CD4-positive, alpha-beta T cell treated with Interferon gamma for 1 hour (primary cell): ENCODE results near the gene PEG3.
"Not testable (repeated sequence)": the region's sequence is repeated elsewhere in the genome, so short reads cannot be mapped to it uniquely, and the experiment has no call there.

Experiments used
- DNase-seq: peaks from one replicate; pipeline ENCODE4 v3.0.0-alpha.2; 2020

PEG3 gene

DNA sequence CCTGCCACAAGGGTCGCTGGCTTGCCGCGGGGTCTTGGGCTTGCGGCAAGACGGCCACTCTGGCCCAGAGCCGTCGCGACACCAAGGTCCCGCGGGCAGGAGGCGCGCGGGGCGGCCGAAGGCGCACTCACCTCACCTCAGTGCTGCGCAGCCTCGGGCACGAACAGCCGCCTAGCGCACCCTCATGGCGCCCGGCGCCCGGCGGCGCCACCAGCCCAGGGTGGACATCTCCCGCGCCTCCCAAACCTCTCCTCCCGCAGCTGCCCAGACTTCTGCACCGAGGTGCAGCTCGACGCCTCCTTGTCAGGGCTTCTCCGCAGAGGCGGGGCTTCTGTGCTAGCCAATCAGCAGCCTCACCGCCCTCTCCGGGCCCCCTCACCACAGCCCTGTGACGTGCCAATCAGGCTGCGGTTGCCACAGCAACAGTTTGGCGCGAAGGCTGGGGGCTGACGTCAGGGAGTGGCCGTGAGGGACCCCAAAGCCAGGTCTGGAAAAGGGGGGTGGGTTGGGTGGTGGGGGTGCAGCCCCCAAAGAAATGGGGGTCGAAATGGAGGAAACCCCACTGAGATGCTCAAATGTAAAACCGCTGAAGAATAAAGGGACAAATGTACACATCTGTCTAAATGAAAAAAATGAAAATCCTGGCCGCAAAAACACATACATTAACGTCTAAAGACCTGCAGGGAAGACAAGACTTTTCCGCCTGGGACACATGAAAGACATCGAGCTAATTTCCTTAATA, at the start of gene PEG3, which contains the start of gene ZIM2:
Gene PEG3 (minus strand): TSS at position 276 of the 742 bp plus-strand sequence. CDS start 16,071 bp downstream, outside the sequence.
Gene ZIM2 (minus strand): TSS at position 276 of the 742 bp plus-strand sequence. CDS start 16,449 bp downstream, outside the sequence.
- no peak for DNase-seq

DNA sequence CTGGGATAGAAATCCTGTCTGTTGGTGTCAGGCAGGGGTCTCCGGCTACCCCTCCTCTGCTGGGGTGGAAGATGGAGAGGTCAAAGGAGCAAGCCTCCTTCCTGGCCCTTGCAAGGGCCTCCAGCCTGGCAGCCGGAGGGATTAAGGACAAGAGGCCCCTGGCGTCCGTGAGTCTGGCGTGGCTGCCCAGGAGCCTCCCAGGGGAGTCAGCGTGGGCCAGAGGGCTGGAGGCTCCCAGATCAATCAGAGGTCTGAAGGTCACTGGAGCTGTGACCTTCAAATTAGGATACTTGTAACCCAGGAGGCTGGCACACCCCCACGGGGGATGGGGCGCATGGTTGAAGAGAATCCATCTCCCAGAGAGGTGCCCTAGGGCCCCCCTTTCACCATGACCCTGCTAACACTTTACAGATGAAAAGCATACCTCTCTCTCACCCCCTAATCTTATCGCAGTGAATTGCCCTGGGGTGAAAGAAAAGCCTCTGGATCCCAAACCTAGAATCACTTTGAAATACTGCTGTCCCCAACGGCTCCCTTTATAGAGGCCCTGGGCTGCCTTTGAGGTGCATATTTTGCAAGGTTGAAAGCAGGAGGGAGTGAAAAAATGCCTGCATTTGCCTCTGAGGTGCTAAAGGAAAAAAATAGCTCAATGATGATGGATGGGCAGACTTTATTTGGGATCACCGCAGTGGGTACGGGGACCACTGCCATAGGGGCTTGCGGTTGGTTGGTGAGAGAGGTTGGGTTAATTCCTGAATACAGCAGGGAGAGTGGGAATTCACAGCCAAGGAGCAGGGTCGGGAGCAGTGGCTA, 44.9 kb upstream of the PEG3 start:
- DNase-seq: no peak

- no peak for DNase-seq
These were observed 43.9 kb upstream of the PEG3 start for GRCh38 chr19:56884441-56884840.

- DNase-seq: no peak
These were observed 40.2 kb upstream of the PEG3 start for GRCh38 chr19:56880592-56881190.

DNA sequence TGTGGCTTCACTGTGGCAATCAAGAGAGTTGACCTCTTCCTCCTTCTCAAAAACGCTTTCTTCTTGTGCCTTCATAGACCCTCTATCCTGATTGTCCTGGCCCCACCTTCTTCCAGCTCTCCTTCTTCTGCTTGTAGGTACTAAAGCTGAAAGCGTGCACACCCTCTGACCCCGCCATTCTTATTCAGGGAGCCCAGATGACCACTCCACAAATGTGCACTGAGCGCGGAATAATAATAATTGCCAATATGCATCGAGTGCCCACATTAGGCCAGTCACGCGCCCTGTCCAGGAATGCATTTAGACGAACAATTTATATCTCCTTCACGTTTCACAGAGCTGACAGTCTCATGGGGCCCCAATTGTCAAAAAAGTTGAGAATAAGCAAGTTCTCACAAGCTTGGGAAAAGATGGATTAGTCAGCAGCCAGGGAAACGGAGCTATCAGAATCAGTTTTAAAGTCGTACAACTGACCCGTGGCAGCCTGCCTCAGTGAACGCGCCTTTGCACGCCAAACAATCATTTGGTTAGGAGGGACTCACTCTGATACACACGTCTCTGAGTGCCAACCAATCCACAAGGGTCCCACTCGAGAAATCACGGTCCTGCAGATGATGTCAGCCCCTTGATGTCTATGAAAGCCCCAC, 36.7 kb upstream of the PEG3 start:
- DNase-seq: no peak

- DNase-seq: no peak
These were observed 35.2 kb upstream of the PEG3 start for GRCh38 chr19:56875717-56876116.

DNA sequence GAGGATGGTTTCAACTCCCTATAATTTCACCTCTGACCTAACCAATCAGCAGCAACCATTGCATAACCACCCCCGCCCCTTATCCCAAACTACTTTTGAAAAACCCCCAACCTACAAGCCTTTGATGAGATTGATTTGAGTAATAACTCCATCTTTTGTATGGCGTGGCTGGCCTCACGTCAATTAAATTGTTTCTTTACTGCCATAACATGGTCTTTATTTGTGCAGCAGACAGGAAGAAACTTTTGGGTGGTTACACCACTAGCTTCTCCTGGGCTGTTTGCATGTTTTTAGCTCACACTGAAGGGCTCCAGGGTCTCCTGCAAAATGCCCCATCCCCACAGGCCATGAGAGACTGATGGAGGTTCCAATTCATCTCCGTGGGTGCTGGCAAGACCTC, 34.0 kb upstream of the PEG3 start:
- DNase-seq: no peak

DNA sequence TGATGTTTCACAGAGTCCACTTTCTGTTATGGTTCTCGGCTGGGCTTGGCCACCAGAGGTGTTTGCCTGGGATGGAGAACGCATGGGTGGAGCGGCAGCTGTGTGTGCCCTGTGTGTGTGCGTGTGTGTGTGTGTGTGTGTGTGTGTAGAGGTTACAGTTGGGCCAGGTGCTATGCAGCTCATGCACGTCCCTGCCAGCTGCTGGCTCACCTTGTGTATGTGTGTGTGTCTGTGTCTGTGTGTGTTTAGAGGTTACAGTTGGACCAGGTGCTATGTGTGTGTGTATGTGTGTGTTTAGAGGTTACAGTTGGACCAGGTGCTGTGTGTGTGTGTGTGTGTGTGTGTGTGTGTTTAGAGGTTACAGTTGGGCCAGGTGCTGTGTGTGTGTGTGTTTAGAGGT, 33.0 kb upstream of the PEG3 start:
- no peak for DNase-seq

- no peak for DNase-seq
These were observed 29.4 kb upstream of the PEG3 start for GRCh38 chr19:56869886-56870285.

GRCh38 chr19:56868446-56868845, 27.9 kb upstream of the PEG3 start:
- DNase-seq: no peak

DNA sequence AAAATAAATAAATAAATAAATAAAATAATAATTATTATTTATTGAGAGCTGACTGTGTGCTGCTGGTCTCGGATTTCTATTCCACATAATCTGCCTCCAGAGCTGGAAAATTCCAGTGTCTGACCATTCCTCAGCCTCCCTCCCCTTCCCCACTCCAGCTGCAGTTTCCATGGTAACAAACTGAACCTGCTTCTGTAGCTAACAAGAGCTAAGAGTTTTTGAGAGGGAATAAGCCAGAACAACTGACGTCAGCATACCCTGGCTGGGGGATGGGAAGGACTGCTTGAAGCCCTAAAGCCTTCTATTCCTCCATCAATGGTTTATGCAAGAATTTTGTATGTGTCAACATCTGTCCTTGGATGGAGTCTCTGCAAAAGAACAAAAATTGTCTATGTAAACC, 26.0 kb upstream of the PEG3 start:
- no peak for DNase-seq

DNA sequence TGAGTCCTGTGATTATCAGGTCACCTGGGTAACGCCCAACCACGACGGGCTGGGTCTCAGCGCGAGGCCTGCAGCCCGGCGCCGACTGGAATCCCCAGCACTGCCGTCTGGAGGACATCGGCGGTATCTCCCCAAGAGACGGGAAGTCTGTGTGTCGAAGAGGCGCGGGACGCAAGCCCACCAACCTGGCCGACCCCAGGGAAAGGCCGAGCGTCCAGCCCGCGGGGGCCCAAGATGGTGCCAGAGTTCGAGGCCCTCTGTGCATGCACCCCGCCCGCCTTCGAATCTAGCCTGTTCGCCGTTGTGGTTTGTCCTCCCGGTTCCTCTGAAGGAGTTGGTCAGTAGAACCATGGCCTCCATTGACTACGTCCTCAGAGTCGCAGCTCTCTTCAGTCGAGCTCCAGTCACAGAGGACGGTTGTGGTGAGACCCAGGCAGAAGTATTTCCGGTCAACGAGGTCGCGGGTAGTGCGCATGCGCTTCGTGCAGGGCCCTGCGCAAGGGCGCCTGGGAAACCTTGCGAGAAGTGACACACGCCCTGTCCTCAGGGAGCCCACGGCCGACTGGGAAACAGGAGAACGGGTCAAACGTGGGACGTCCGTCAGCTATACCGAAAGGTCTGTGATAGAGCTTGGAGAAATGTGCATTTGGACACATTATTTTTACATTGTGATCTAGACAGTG, 24.1 kb upstream of the PEG3 start:
- DNase-seq: no peak

GRCh38 chr19:56862741-56863140, 22.2 kb upstream of the PEG3 start:
- DNase-seq: no peak

DNA sequence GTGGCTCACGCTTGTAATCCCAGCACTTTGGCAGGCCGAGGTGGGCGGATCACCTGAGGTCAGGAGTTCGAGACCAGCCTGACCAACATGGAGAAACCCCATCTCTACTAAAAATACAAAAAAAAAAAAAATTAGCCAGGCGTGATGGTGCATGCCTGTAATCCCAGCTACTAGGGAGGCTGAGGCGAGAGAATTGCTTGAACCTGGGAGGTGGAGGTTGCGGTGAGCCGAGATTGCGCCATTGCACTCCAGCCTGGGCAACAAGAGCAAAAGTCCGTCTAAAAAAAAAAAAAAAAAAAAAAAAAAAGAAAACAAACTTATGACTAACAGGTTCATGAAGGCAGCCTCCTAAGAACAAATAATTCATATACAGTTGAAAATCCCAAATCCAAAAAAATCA, 19.9 kb upstream of the PEG3 start:
- DNase-seq: not testable (repeated sequence)

GRCh38 chr19:56858026-56858425, 17.5 kb upstream of the PEG3 start:
- DNase-seq: no peak

- no peak for DNase-seq
These were observed 16.3 kb upstream of the PEG3 start for GRCh38 chr19:56856822-56857221.

DNA sequence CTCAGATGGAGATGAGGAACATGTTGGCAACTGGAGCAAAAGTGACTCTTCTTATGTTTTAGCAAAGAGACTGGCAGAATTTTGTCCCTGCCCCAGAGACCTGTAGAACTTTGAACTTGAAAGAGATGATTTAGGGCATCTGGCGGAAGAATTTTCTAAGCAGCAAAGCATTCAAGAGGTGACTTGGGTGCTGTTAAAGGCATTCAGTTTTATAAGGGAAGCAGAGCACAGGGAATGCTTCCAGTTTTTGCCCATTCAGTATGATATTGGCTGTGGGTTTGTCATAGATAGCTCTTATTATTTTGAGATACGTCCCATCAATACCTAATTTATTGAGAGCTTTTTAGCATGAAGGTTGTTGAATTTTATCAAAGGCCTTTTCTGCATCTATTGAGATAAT, 11.8 kb upstream of the PEG3 start:
- not testable (repeated sequence) for DNase-seq

GRCh38 chr19:56848166-56848565, 7.6 kb upstream of the PEG3 start:
- no peak for DNase-seq

DNA sequence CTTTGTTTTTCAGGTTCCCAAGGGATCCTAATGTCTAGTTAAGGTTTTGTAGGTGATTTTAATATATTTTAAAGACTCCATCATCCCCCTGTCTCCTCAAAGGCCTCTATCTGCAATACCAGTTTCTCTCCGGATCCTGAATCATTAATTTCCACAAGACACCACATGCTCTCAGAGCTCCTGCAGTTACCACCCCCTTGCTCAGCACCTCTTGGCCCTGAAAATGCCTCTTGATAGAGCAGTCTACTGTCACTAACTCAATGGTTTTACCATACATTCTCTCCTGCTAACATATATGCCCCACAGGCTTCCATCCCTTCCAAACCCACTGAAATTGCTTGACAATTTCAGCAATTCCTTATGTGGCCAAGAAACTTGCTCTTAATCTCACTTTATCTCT, 1.9 kb upstream of the PEG3 start:
- DNase-seq: no peak

- DNase-seq: no peak
These were observed 642 bp upstream of the PEG3 start for GRCh38 chr19:56841193-56841543.

- DNase-seq: peak; percentile 66
These were observed 675 bp downstream of the PEG3 start for GRCh38 chr19:56839652-56840450.
